Trophoblast cell (in vitro differentiated cells and primary cell): ENCODE results near the gene MSH3.
"Not testable (repeated sequence)": the region's sequence is repeated elsewhere in the genome, so short reads cannot be mapped to it uniquely, and the experiment has no call there.

ENCODE experiments used
- DNase-seq, 2 donors: peaks; one replicate each; pipeline ENCODE4 v3.0.0-alpha.2; 2016
- H2AFZ ChIP-seq: 2 replicates; pipeline ENCODE4 v1.6.1; 2013; ENCODE audit warnings: low read length, moderate library complexity, mild to moderate bottlenecking; ENCODE audit not compliant: insufficient read depth, poor library complexity
- H2AK5ac ChIP-seq: 2 replicates; pipeline ENCODE4 v1.6.1; 2013; ENCODE audit warnings: mild to moderate bottlenecking, low read length
- H2BK120ac ChIP-seq: 2 replicates; pipeline ENCODE4 v1.6.1; 2013; ENCODE audit warnings: low read length, mild to moderate bottlenecking, moderate library complexity; ENCODE audit not compliant: insufficient read depth, poor library complexity
- H2BK12ac ChIP-seq: 2 replicates; pipeline ENCODE4 v1.6.1; 2013; ENCODE audit warnings: mild to moderate bottlenecking, low read length, moderate library complexity
- H2BK5ac ChIP-seq: 2 replicates; pipeline ENCODE4 v1.6.1; 2013; ENCODE audit warnings: low read length, low read depth, moderate library complexity, mild to moderate bottlenecking; ENCODE audit not compliant: poor library complexity
- H3K14ac ChIP-seq: 2 replicates; pipeline ENCODE4 v1.6.1; 2013; ENCODE audit warnings: mild to moderate bottlenecking, low read length
- H3K18ac ChIP-seq: 2 replicates; pipeline ENCODE4 v1.6.1; 2013; ENCODE audit warnings: mild to moderate bottlenecking, low read length
- H3K23ac ChIP-seq: 2 replicates; pipeline ENCODE4 v1.6.1; 2013; ENCODE audit warnings: low read length
- H3K27ac ChIP-seq: 2 replicates; pipeline ENCODE4 v1.5.1; 2013; ENCODE audit warnings: low read depth, mild to moderate bottlenecking, inconsistent platforms, low read length, moderate library complexity
- H3K27me3 ChIP-seq: 2 replicates; pipeline ENCODE4 v1.6.1; 2013; ENCODE audit warnings: inconsistent platforms, mild to moderate bottlenecking, low read length, moderate library complexity; ENCODE audit not compliant: insufficient read depth
- H3K36me3 ChIP-seq, 2 experiments: 1 replicate in 1 of 2; 2 replicates in 1 of 2; pipeline ENCODE4 v1.6.1; 2013; ENCODE audit warnings: low read length in 2 of 2, mild to moderate bottlenecking in 2 of 2, moderate library complexity in 1 of 2; ENCODE audit not compliant: insufficient read depth in 2 of 2, control insufficient read depth in 1 of 2
- H3K4ac ChIP-seq: 2 replicates; pipeline ENCODE4 v1.6.1; 2013; ENCODE audit warnings: low read depth, mild to moderate bottlenecking, low read length, moderate library complexity
- H3K4me1 ChIP-seq, 2 experiments: 1 replicate in 1 of 2; 2 replicates in 1 of 2; pipeline ENCODE4 v1.6.1; 2013; ENCODE audit warnings: low read length in 2 of 2, mild to moderate bottlenecking in 2 of 2, moderate library complexity in 1 of 2; ENCODE audit not compliant: insufficient read depth in 2 of 2, control insufficient read depth in 1 of 2
- H3K4me2 ChIP-seq: 2 replicates; pipeline ENCODE4 v1.6.1; 2013; ENCODE audit warnings: inconsistent platforms, mild to moderate bottlenecking, low read length, moderate library complexity
- H3K4me3 ChIP-seq: 2 replicates; pipeline ENCODE4 v1.5.1; 2013; ENCODE audit warnings: mild to moderate bottlenecking, low read depth, low read length, inconsistent platforms
- H3K79me1 ChIP-seq: one replicate; pipeline ENCODE4 v1.6.1; 2013; ENCODE audit warnings: low read length
- H3K79me2 ChIP-seq: 2 replicates; pipeline ENCODE4 v1.6.1; 2013; ENCODE audit warnings: low read length, mild to moderate bottlenecking; ENCODE audit not compliant: control insufficient read depth, insufficient read depth, poor library complexity
- H3K9ac ChIP-seq: 2 replicates; pipeline ENCODE4 v1.6.1; 2013; ENCODE audit warnings: mild to moderate bottlenecking, low read length
- H3K9me3 ChIP-seq: 2 replicates; pipeline ENCODE4 v1.6.1; 2013; ENCODE audit warnings: low read depth, mild to moderate bottlenecking, control low read depth, inconsistent platforms, low read length; ENCODE audit not compliant: insufficient read depth
- H4K12ac ChIP-seq: 2 replicates; pipeline ENCODE4 v1.6.1; 2013; ENCODE audit warnings: low read depth, mild to moderate bottlenecking, low read length, moderate library complexity
- H4K8ac ChIP-seq: 2 replicates; pipeline ENCODE4 v1.6.1; 2013; ENCODE audit warnings: low read depth, mild to moderate bottlenecking, low read length, moderate library complexity
- H4K91ac ChIP-seq: one replicate; pipeline ENCODE4 v1.6.1; 2013; ENCODE audit warnings: low read depth, mild to moderate bottlenecking, low read length, moderate library complexity
- WGBS: extraction: QIAGEN DNeasy Blood & Tissue Kit; methylation state at CpG from one replicate; pipeline ENCODE4 v1.1.7; 2013; ENCODE audit warnings: missing lambda C conversion rate; ENCODE audit not compliant: insufficient read length, insufficient coverage; ENCODE audit errors: extremely low coverage; 5-methylcytosine and 5-hydroxymethylcytosine counted together

The MSH3 gene

GRCh38 chr5:80660661-80661060 is 6.2 kb downstream of the MSH3 start:
- H4K91ac ChIP-seq, H3K4me1 ChIP-seq, H3K14ac ChIP-seq, H3K4ac ChIP-seq, H2AFZ ChIP-seq, H3K79me1 ChIP-seq, H2BK120ac ChIP-seq, H3K9me3 ChIP-seq, H3K4me3 ChIP-seq, H4K8ac ChIP-seq, H3K79me2 ChIP-seq, H3K23ac ChIP-seq, H3K27me3 ChIP-seq, H3K18ac ChIP-seq, H2BK5ac ChIP-seq, H4K12ac ChIP-seq, H2BK12ac ChIP-seq, H3K9ac ChIP-seq, H3K27ac ChIP-seq, H3K4me2 ChIP-seq, DNase-seq, H2AK5ac ChIP-seq: not testable (repeated sequence)
- H3K36me3 ChIP-seq, result peaks cover 7 to 15% of the 10 kb centered on the region in 2 experiments
- no CpG with 5 or more reads among the region's 7 CpGs for WGBS

GRCh38 chr5:80662108-80662507 is 7.7 kb downstream of the MSH3 start:
- Histone ChIP-seq H4K12ac (no peak overlapping the region), H4K8ac (no peak overlapping the region), H3K23ac (no peak overlapping the region), H4K91ac (no peak overlapping the region), H2BK120ac (no peak overlapping the region), H3K36me3 (peaks cover 9 to 15% of the 10 kb centered on the region in 2 experiments), H2BK12ac (no peak overlapping the region), H2AK5ac (no peak overlapping the region), H2BK5ac (no peak overlapping the region), H3K4me2 (no peak overlapping the region), H3K14ac (no peak overlapping the region), H3K4me1 (no peaks in the 10 kb centered on the region), H3K18ac (no peak overlapping the region), H3K27me3 (no peaks in the 10 kb centered on the region), H3K27ac (no peak overlapping the region), H3K79me2 (no peaks in the 10 kb centered on the region), H3K79me1 (no peaks in the 10 kb centered on the region), H3K4me3 (no peak overlapping the region), H3K4ac (no peak overlapping the region), H2AFZ (no peak overlapping the region), H3K9me3 (no peaks in the 10 kb centered on the region), H3K9ac (no peak overlapping the region)
- WGBS, result no CpG with 5 or more reads among the region's 1 CpG
- no peak for DNase-seq

GRCh38 chr5:80665057-80665456 is 10.6 kb downstream of the MSH3 start:
- Histone ChIP-seq H3K4ac (no peak overlapping the region), H2AFZ (no peak overlapping the region), H4K91ac (no peak overlapping the region), H3K27me3 (no peaks in the 10 kb centered on the region), H3K23ac (no peak overlapping the region), H2BK12ac (no peak overlapping the region), H3K36me3 (peaks cover 11 to 18% of the 10 kb centered on the region in 2 experiments), H3K79me1 (no peaks in the 10 kb centered on the region), H3K27ac (no peak overlapping the region), H3K79me2 (no peaks in the 10 kb centered on the region), H3K4me1 (no peaks in the 10 kb centered on the region), H3K4me2 (no peak overlapping the region), H3K18ac (no peak overlapping the region), H3K9me3 (no peaks in the 10 kb centered on the region), H4K8ac (no peak overlapping the region), H2BK120ac (no peak overlapping the region), H4K12ac (no peak overlapping the region), H2AK5ac (no peak overlapping the region), H3K14ac (no peak overlapping the region), H3K9ac (no peak overlapping the region), H2BK5ac (no peak overlapping the region), H3K4me3 (no peak overlapping the region)
- no CpG with 5 or more reads among the region's 4 CpGs for WGBS
- peak in 1 of 2 donors; percentile 4 for DNase-seq

- H2AFZ ChIP-seq, result no peak overlapping the region
- no peak overlapping the region for H4K91ac ChIP-seq
- no peak overlapping the region for H4K8ac ChIP-seq
- H3K36me3 ChIP-seq, result peaks cover 9 to 13% of the 10 kb centered on the region in 2 experiments
- H4K12ac ChIP-seq, result no peak overlapping the region
- no peak overlapping the region for H3K4ac ChIP-seq
- no peak overlapping the region for H2AK5ac ChIP-seq
- no peak for DNase-seq
- H3K23ac ChIP-seq, result no peak overlapping the region
- H2BK120ac ChIP-seq, result no peak overlapping the region
- no peaks in the 10 kb centered on the region for H3K27me3 ChIP-seq
- no peak overlapping the region for H3K4me3 ChIP-seq
- H3K27ac ChIP-seq, result no peak overlapping the region
- H3K79me2 ChIP-seq, result no peaks in the 10 kb centered on the region
- no peak overlapping the region for H3K14ac ChIP-seq
- WGBS, result no CpG with 5 or more reads among the region's 8 CpGs
- H2BK12ac ChIP-seq, result no peak overlapping the region
- no peak overlapping the region for H2BK5ac ChIP-seq
- no peak overlapping the region for H3K18ac ChIP-seq
- H3K9me3 ChIP-seq, result no peaks in the 10 kb centered on the region
- no peak overlapping the region for H3K4me2 ChIP-seq
- no peaks in the 10 kb centered on the region for H3K4me1 ChIP-seq
- H3K79me1 ChIP-seq, result no peaks in the 10 kb centered on the region
- H3K9ac ChIP-seq, result no peak overlapping the region
Observed at GRCh38 chr5:80667384-80667783, 12.9 kb downstream of the MSH3 start.
